GM23338 (cell line): ENCODE data around the gene FDXACB1. TPM values are rescaled to one million over a fixed set of nuclear protein-coding genes. Genes with fewer than 3 reads are reported as not detected.
A peak's percentile ranks its signal among the peaks of the same experiment; 100 is the strongest.

Source experiments
- ATAC-seq: fragments of 200-7000 bp; cut with Tn5 transposase; 3 replicates; pipeline ENCODE4 v1.9.1; 2020
- DNase-seq: peaks from one replicate; pipeline ENCODE4 v3.0.0-alpha.2; 2015; ENCODE audit warnings: low spot score
- H2AFZ ChIP-seq: fragments of 200-600 bp; sonication (generic); 2 replicates; pipeline ENCODE4 v1.8.0; 2016; ENCODE audit warnings: antibody characterized with exemption, mild to moderate bottlenecking, moderate library complexity
- H3F3A ChIP-seq: fragments of 200-600 bp; sonication (generic); replicated peaks from 2 replicates; pipeline ENCODE4 v1.8.0; 2017; ENCODE audit warnings: antibody characterized with exemption, mixed run types, low read depth
- H3K27ac ChIP-seq: fragments of 200-600 bp; sonication (generic); 2 replicates; pipeline ENCODE4 v1.6.1; 2016; ENCODE audit warnings: low read depth
- H3K27me3 ChIP-seq: fragments of 200-600 bp; sonication (generic); 2 replicates; pipeline ENCODE4 v1.8.0; 2016; ENCODE audit warnings: mild to moderate bottlenecking, mixed run types, moderate library complexity; ENCODE audit not compliant: insufficient read depth
- H3K36me3 ChIP-seq: fragments of 200-600 bp; sonication (generic); 2 replicates; pipeline ENCODE4 v1.8.0; 2016; ENCODE audit warnings: mild to moderate bottlenecking; ENCODE audit not compliant: insufficient read depth
- H3K4me1 ChIP-seq: fragments of 200-600 bp; sonication (generic); 2 replicates; pipeline ENCODE4 v1.8.0; 2016; ENCODE audit warnings: mild to moderate bottlenecking, moderate library complexity; ENCODE audit not compliant: insufficient read depth
- H3K4me2 ChIP-seq: fragments of 200-600 bp; sonication (generic); 2 replicates; pipeline ENCODE4 v1.7.1; 2017; ENCODE audit warnings: mixed run types
- H3K4me3 ChIP-seq: fragments of 200-600 bp; sonication (generic); 2 replicates; pipeline ENCODE4 v1.6.1; 2016; ENCODE audit warnings: mixed run types
- H3K79me2 ChIP-seq: fragments of 200-600 bp; sonication (generic); replicated peaks from 2 replicates; pipeline ENCODE4 v1.8.0; 2017; ENCODE audit warnings: mild to moderate bottlenecking; ENCODE audit not compliant: insufficient read depth
- H3K9me2 ChIP-seq: fragments of 200-600 bp; sonication (generic); 2 replicates; pipeline ENCODE4 v1.8.0; 2017; ENCODE audit not compliant: insufficient read depth
- H4K20me1 ChIP-seq: fragments of 200-600 bp; sonication (generic); replicated peaks from 2 replicates; pipeline ENCODE4 v1.8.0; 2017; ENCODE audit warnings: mild to moderate bottlenecking; ENCODE audit not compliant: insufficient read depth
- H3K27ac Mint-ChIP-seq: 2 replicates; pipeline ENCODE4 v1.8.0; 2020; ENCODE audit warnings: inconsistent platforms, mild to moderate bottlenecking, moderate library complexity, mixed read lengths
- H3K27me3 Mint-ChIP-seq: 3 replicates; pipeline ENCODE4 v1.8.0; 2022; ENCODE audit warnings: low read depth, mild to moderate bottlenecking, moderate library complexity, mixed read lengths, inconsistent platforms; ENCODE audit not compliant: insufficient read depth, poor library complexity
- H3K36me3 Mint-ChIP-seq: 3 replicates; pipeline ENCODE4 v1.8.0; 2021; ENCODE audit warnings: low read depth, mild to moderate bottlenecking, inconsistent platforms, moderate library complexity, mixed read lengths
- H3K4me1 Mint-ChIP-seq: 3 replicates; pipeline ENCODE4 v1.8.0; 2020; ENCODE audit warnings: mild to moderate bottlenecking, inconsistent platforms, mixed read lengths
- H3K4me3 Mint-ChIP-seq: 3 replicates; pipeline ENCODE4 v1.8.0; 2021; ENCODE audit warnings: moderate library complexity, mild to moderate bottlenecking, inconsistent platforms, mixed read lengths
- H3K9me3 Mint-ChIP-seq: 3 replicates; pipeline ENCODE4 v1.8.0; 2020; ENCODE audit warnings: moderate library complexity, mild to moderate bottlenecking, inconsistent platforms, mixed read lengths
- EZH2phosphoT487 ChIP-seq: fragments of 200-600 bp; sonication (generic); IDR thresholded peaks from one replicate; pipeline ENCODE4 v1.8.1; 2018; ENCODE audit warnings: antibody characterized with exemption; ENCODE audit not compliant: unreplicated experiment
- POLR2AphosphoS5 ChIP-seq: IDR thresholded peaks from 2 replicates; pipeline ENCODE4 v1.6.1; 2016; ENCODE audit warnings: antibody characterized with exemption, low read depth
- STAT1 ChIP-seq: IDR thresholded peaks from one replicate; pipeline ENCODE4 v1.6.1; 2016; ENCODE audit warnings: antibody characterized with exemption; ENCODE audit not compliant: unreplicated experiment
- ZNF114 ChIP-seq: fragments of 250-450 bp; sonication (Bioruptor Pico); IDR thresholded peaks from 2 replicates; pipeline ENCODE4 v1.5.0; 2020; ENCODE audit warnings: mild to moderate bottlenecking, moderate library complexity
- ZNF331 ChIP-seq: fragments of 250-450 bp; sonication (Bioruptor Pico); IDR thresholded peaks from 2 replicates; pipeline ENCODE4 v1.5.0; 2020; ENCODE audit warnings: low read depth, mild to moderate bottlenecking, moderate library complexity
- polyA plus RNA-seq: library from polyadenylated mRNA; unstranded; fragments of >200 nt; fragmentation: Nextera tagmentation; extraction: Ambion mirVana; gene quantifications from 2 replicates; pipeline ENCODE4 v1.2.1, GENCODE V29; 2016
- total RNA-seq: library from RNA; depleted of rRNA; stranded (reverse); fragments of >200 nt; shearing (Covaris generic); gene quantifications from 2 replicates; pipeline ENCODE4 v1.2.3, GENCODE V29; 2014
- TF ChIP-seq, protein P1 (sequence below), 2 experiments: fragments of 200-600 bp in 1 of 2; sonication (generic) in 1 of 2; conservative IDR thresholded peaks; 2 replicates each; pipeline versions ENCODE4 v1.5.1 to v1.6.1; 2016 to 2017; ENCODE audit warnings: antibody characterized with exemption in 2 of 2, low read depth in 2 of 2, mild to moderate bottlenecking in 2 of 2, moderate library complexity in 1 of 2
- TF ChIP-seq, protein P2 (sequence below): fragments of 250-450 bp; sonication (Bioruptor Pico); IDR thresholded peaks from 2 replicates; pipeline ENCODE4 v1.5.0; 2020; ENCODE audit warnings: mild to moderate bottlenecking, moderate library complexity
- TF ChIP-seq, protein P3 (sequence below): IDR thresholded peaks from one replicate; pipeline ENCODE4 v1.6.1; 2018; ENCODE audit warnings: antibody characterized with exemption; ENCODE audit not compliant: unreplicated experiment

The FDXACB1 gene
- total and polyA plus RNA-seq, 2 experiments from 2014 or later = 1.6 to 2.4 TPM

DNA sequence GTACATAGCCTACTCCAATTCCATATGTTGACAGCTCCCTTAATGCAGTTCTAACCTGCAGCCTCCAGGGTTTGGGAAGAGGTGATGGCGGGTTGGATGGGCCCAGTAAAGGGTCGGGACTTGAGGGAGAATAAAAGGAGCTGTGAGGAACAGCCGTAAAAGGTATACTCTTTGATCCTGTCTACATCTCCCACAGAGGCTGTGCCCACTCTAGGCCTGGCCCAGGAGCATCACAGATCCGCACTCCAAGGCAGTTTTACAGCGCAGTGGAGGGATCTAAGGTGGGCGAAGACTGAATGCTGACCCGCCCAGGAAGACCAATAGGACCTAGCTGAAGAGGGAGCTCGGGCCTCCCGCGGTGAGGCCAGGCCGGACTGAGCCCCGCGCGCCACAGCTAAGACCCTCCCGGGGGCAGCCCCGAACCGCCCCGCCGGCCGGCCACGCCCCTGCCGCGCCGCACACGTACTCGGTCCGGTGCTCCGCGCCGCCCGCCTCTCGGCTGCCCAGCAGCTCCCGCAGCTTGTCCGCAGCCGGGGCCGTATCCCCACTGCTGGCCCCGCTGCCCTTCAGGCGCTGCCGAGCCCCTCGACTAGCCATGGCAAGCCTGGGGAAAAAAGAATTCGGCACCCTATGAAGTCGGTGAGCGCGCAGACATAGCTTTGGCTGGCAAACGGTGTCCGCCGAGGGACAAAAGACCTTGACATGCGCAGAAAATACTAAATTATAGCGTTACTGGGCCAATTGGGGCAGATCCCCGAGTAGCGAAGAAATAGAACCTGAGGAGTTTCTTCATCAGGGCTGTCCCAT, 7.9 kb downstream of the FDXACB1 start, which contains the start of gene ALG9:
TSS of gene ALG9 (minus strand) at position 696 of the 807 bp plus-strand sequence. CDS start at position 597, 99 bp downstream.
- 0 out of 2 replicates have a peak, but pooled peaks cover 6% of the 10 kb centered on the region for H3K36me3 ChIP-seq
- H3K9me3 Mint-ChIP-seq = no peaks in the 10 kb centered on the region
- H3K27ac ChIP-seq = peak within 1 kb of the TSS; percentile 57; the same call in 1 of the 2 replicates
- TF ChIP-seq, protein P1, sequence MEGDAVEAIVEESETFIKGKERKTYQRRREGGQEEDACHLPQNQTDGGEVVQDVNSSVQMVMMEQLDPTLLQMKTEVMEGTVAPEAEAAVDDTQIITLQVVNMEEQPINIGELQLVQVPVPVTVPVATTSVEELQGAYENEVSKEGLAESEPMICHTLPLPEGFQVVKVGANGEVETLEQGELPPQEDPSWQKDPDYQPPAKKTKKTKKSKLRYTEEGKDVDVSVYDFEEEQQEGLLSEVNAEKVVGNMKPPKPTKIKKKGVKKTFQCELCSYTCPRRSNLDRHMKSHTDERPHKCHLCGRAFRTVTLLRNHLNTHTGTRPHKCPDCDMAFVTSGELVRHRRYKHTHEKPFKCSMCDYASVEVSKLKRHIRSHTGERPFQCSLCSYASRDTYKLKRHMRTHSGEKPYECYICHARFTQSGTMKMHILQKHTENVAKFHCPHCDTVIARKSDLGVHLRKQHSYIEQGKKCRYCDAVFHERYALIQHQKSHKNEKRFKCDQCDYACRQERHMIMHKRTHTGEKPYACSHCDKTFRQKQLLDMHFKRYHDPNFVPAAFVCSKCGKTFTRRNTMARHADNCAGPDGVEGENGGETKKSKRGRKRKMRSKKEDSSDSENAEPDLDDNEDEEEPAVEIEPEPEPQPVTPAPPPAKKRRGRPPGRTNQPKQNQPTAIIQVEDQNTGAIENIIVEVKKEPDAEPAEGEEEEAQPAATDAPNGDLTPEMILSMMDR (conservative IDR thresholded peaks at IDR 0.05; ENCODE audit: low read depth in 2 of 2) = peak; percentile 4 to 56; a peak in 2 of 4 replicates
- TF ChIP-seq STAT1 (no peak), POLR2AphosphoS5 (0 out of 2 replicates have a peak, but pooled peaks have one; percentile 54)
- H3K4me1 ChIP-seq = peaks cover 12% of the 10 kb centered on the region; the same call in 1 of the 2 replicates
- peak within 1 kb of the TSS; percentile 80 for H3K4me3 ChIP-seq
- no peaks in the 10 kb centered on the region for H3F3A ChIP-seq
- no peaks in the 10 kb centered on the region for H3K9me2 ChIP-seq
- peaks cover 13% of the 10 kb centered on the region for H3K36me3 Mint-ChIP-seq
- peak within 1 kb of the TSS; percentile 95 for H2AFZ ChIP-seq
- DNase-seq = peak; percentile 84
- H3K4me2 ChIP-seq = peak within 1 kb of the TSS; percentile 79
- peaks cover 6% of the 10 kb centered on the region for H3K27me3 Mint-ChIP-seq
- H3K27me3 ChIP-seq = no peaks in the 10 kb centered on the region
- peak; percentile 94 for ATAC-seq
- peak within 1 kb of the TSS; percentile 95 for H3K4me3 Mint-ChIP-seq
- H4K20me1 ChIP-seq = no peaks in the 10 kb centered on the region
- H3K4me1 Mint-ChIP-seq = peaks cover 11% of the 10 kb centered on the region; the same call in 2 of the 3 replicates
- H3K79me2 ChIP-seq = no peaks in the 10 kb centered on the region
- peak within 1 kb of the TSS; percentile 54; the same call in 1 of the 2 replicates for H3K27ac Mint-ChIP-seq

DNA sequence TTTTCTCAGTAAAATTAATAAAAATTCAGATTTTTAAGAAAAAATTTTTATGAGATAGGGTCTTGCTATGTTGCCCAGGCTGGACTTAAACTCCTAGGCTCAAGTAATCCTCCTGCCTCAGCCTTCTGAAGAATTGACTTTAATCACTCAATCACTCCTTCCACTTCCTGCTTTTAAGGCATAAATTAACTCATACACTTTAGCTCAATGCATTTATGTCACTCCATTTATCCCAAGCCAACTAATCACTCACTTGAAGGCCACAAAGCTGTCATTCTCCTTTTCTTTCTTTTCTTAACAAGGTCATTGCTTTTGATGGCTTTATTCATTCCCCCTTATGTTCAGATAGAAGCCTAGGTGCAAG, 8.5 kb downstream of the FDXACB1 start:
- no peaks in the 10 kb centered on the region for H4K20me1 ChIP-seq
- peak overlapping the region; percentile 80 for H3K4me3 ChIP-seq
- Mint-ChIP-seq H3K4me3 (peak overlapping the region; percentile 95), H3K27ac (0 out of 2 replicates have a peak overlapping the region, but pooled peaks have one; percentile 54), H3K9me3 (no peaks in the 10 kb centered on the region), H3K4me1 (peaks cover 11% of the 10 kb centered on the region; the same call in 2 of the 3 replicates), H3K27me3 (peaks cover 6% of the 10 kb centered on the region), H3K36me3 (peaks cover 13% of the 10 kb centered on the region)
- H3K4me1 ChIP-seq = peaks cover 12% of the 10 kb centered on the region; the same call in 1 of the 2 replicates
- no peaks in the 10 kb centered on the region for H3F3A ChIP-seq
- DNase-seq (no peak), ATAC-seq (no peak)
- peak overlapping the region; percentile 79 for H3K4me2 ChIP-seq
- H3K36me3 ChIP-seq = 0 out of 2 replicates have a peak, but pooled peaks cover 6% of the 10 kb centered on the region
- H3K27ac ChIP-seq = no peak overlapping the region
- no peaks in the 10 kb centered on the region for H3K9me2 ChIP-seq
- H2AFZ ChIP-seq = peak overlapping the region; percentile 95
- no peaks in the 10 kb centered on the region for H3K27me3 ChIP-seq
- H3K79me2 ChIP-seq = no peaks in the 10 kb centered on the region
- TF ChIP-seq POLR2AphosphoS5 = no peak
- TF ChIP-seq, protein P2, sequence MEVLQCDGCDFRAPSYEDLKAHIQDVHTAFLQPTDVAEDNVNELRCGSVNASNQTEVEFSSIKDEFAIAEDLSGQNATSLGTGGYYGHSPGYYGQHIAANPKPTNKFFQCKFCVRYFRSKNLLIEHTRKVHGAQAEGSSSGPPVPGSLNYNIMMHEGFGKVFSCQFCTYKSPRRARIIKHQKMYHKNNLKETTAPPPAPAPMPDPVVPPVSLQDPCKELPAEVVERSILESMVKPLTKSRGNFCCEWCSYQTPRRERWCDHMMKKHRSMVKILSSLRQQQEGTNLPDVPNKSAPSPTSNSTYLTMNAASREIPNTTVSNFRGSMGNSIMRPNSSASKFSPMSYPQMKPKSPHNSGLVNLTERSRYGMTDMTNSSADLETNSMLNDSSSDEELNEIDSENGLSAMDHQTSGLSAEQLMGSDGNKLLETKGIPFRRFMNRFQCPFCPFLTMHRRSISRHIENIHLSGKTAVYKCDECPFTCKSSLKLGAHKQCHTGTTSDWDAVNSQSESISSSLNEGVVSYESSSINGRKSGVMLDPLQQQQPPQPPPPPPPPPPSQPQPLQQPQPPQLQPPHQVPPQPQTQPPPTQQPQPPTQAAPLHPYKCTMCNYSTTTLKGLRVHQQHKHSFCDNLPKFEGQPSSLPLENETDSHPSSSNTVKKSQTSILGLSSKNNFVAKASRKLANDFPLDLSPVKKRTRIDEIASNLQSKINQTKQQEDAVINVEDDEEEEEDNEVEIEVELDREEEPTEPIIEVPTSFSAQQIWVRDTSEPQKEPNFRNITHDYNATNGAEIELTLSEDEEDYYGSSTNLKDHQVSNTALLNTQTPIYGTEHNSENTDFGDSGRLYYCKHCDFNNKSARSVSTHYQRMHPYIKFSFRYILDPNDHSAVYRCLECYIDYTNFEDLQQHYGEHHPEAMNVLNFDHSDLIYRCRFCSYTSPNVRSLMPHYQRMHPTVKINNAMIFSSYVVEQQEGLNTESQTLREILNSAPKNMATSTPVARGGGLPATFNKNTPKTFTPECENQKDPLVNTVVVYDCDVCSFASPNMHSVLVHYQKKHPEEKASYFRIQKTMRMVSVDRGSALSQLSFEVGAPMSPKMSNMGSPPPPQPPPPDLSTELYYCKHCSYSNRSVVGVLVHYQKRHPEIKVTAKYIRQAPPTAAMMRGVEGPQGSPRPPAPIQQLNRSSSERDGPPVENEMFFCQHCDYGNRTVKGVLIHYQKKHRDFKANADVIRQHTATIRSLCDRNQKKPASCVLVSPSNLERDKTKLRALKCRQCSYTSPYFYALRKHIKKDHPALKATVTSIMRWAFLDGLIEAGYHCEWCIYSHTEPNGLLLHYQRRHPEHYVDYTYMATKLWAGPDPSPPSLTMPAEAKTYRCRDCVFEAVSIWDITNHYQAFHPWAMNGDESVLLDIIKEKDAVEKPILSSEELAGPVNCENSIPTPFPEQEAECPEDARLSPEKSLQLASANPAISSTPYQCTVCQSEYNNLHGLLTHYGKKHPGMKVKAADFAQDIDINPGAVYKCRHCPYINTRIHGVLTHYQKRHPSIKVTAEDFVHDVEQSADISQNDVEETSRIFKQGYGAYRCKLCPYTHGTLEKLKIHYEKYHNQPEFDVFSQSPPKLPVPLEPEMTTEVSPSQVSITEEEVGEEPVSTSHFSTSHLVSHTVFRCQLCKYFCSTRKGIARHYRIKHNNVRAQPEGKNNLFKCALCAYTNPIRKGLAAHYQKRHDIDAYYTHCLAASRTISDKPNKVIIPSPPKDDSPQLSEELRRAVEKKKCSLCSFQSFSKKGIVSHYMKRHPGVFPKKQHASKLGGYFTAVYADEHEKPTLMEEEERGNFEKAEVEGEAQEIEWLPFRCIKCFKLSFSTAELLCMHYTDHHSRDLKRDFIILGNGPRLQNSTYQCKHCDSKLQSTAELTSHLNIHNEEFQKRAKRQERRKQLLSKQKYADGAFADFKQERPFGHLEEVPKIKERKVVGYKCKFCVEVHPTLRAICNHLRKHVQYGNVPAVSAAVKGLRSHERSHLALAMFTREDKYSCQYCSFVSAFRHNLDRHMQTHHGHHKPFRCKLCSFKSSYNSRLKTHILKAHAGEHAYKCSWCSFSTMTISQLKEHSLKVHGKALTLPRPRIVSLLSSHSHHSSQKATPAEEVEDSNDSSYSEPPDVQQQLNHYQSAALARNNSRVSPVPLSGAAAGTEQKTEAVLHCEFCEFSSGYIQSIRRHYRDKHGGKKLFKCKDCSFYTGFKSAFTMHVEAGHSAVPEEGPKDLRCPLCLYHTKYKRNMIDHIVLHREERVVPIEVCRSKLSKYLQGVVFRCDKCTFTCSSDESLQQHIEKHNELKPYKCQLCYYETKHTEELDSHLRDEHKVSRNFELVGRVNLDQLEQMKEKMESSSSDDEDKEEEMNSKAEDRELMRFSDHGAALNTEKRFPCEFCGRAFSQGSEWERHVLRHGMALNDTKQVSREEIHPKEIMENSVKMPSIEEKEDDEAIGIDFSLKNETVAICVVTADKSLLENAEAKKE (CRISPR knock-in tag) = no peak
- no peak for TF ChIP-seq ZNF331
- no peak for TF ChIP-seq STAT1
- no peak for TF ChIP-seq ZNF114 (CRISPR knock-in tag)
- TF ChIP-seq, protein P3, sequence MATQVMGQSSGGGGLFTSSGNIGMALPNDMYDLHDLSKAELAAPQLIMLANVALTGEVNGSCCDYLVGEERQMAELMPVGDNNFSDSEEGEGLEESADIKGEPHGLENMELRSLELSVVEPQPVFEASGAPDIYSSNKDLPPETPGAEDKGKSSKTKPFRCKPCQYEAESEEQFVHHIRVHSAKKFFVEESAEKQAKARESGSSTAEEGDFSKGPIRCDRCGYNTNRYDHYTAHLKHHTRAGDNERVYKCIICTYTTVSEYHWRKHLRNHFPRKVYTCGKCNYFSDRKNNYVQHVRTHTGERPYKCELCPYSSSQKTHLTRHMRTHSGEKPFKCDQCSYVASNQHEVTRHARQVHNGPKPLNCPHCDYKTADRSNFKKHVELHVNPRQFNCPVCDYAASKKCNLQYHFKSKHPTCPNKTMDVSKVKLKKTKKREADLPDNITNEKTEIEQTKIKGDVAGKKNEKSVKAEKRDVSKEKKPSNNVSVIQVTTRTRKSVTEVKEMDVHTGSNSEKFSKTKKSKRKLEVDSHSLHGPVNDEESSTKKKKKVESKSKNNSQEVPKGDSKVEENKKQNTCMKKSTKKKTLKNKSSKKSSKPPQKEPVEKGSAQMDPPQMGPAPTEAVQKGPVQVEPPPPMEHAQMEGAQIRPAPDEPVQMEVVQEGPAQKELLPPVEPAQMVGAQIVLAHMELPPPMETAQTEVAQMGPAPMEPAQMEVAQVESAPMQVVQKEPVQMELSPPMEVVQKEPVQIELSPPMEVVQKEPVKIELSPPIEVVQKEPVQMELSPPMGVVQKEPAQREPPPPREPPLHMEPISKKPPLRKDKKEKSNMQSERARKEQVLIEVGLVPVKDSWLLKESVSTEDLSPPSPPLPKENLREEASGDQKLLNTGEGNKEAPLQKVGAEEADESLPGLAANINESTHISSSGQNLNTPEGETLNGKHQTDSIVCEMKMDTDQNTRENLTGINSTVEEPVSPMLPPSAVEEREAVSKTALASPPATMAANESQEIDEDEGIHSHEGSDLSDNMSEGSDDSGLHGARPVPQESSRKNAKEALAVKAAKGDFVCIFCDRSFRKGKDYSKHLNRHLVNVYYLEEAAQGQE = no peak
- no peak for TF ChIP-seq EZH2phosphoT487
